ENCODE results near the gene SIL1.

Gene SIL1

GRCh38 chr5:139158791-139159190, 39.4 kb downstream of the SIL1 start:
- POLR2A ChIA-PET, result no interaction called here
- TF ChIP-seq CTCF (IDR thresholded peaks at IDR 0.05; ENCODE audit: control extremely low read depth, extremely low read depth, low read depth, missing control alignments), result no peak
- CTCF ChIA-PET, result interaction anchor here (1.2 to 3.5 kb wide), 3 partner anchors 11 to 23 kb away, joined by 3 to 17 read pairs (median 3); no protein-coding TSS in a partner anchor
- DNase-seq (ENCODE audit: extremely low spot score), result no peak

- no peak for TF ChIP-seq CTCF (IDR thresholded peaks at IDR 0.05; ENCODE audit: control extremely low read depth, extremely low read depth, low read depth, missing control alignments)
- POLR2A ChIA-PET, result no interaction called here
- CTCF ChIA-PET, result interaction anchor here (1.0 to 3.5 kb wide), 5 partner anchors 9 to 22 kb away, joined by 3 to 17 read pairs (median 3); no protein-coding TSS in a partner anchor
- no peak for DNase-seq (ENCODE audit: extremely low spot score)
Measured at GRCh38 chr5:139157556-139157955, 40.6 kb downstream of the SIL1 start.

GRCh38 chr5:139156814-139157213, 41.4 kb downstream of the SIL1 start:
- ChIA-PET CTCF (interaction anchor here (2.1 to 3.5 kb wide), 2 partner anchors 9 to 11 kb away, joined by 8 to 17 read pairs; no protein-coding TSS in a partner anchor), POLR2A (no interaction called here)
- DNase-seq (ENCODE audit: extremely low spot score), result no peak
- TF ChIP-seq CTCF (IDR thresholded peaks at IDR 0.05; ENCODE audit: control extremely low read depth, extremely low read depth, low read depth, missing control alignments), result no peak

GRCh38 chr5:139155333-139155732, 42.8 kb downstream of the SIL1 start:
- DNase-seq (ENCODE audit: extremely low spot score), result no peak
- ChIA-PET POLR2A (no interaction called here), CTCF (interaction anchor here (0.7 to 0.8 kb wide), 2 partner anchors 9 to 23 kb away, joined by 3 read pairs; no protein-coding TSS in a partner anchor)
- no peak for TF ChIP-seq CTCF (IDR thresholded peaks at IDR 0.05; ENCODE audit: control extremely low read depth, extremely low read depth, low read depth, missing control alignments)

GRCh38 chr5:139151902-139152301, 46.3 kb downstream of the SIL1 start:
- no peak for DNase-seq (ENCODE audit: extremely low spot score)
- ChIA-PET POLR2A (no interaction called here), CTCF (interaction anchor here (1.0 kb wide), 2 partner anchors 10 to 45 kb away, joined by 3 read pairs; no protein-coding TSS in a partner anchor)
- no peak for TF ChIP-seq CTCF (IDR thresholded peaks at IDR 0.05; ENCODE audit: control extremely low read depth, extremely low read depth, low read depth, missing control alignments)

- ChIA-PET POLR2A (interaction anchor here (0.5 kb wide), 1 partner anchor 248 kb away, joined by 6 read pairs; no protein-coding TSS in a partner anchor), CTCF (interaction anchor here (2.6 to 3.3 kb wide), 2 partner anchors 15 to 361 kb away, joined by 8 to 11 read pairs; no protein-coding TSS in a partner anchor)
- no peak for DNase-seq (ENCODE audit: extremely low spot score)
- TF ChIP-seq CTCF (IDR thresholded peaks at IDR 0.05; ENCODE audit: control extremely low read depth, extremely low read depth, low read depth, missing control alignments), result no peak
Measured at GRCh38 chr5:139150367-139150999, 47.7 kb downstream of the SIL1 start.
